ENCODE measurements around the gene DNAJC30. TPM values are rescaled to one million over a fixed set of nuclear protein-coding genes. Genes with fewer than 3 reads are reported as not detected.

The DNAJC30 gene
- polyA plus RNA-seq, 1 donor (not counting 4 experiments of a cell fraction or from before 2014, with no cell fraction given): 4.9 TPM

- no peaks in the 10 kb centered on the region for H3K36me3 ChIP-seq (ENCODE audit: control insufficient read depth in 2 of 2, extremely low read depth in 1 of 2, insufficient read depth in 2 of 2, low read length in 2 of 2)
Observed at GRCh38 chr7:73633323-73633722, 49.9 kb downstream of the DNAJC30 start.

DNA sequence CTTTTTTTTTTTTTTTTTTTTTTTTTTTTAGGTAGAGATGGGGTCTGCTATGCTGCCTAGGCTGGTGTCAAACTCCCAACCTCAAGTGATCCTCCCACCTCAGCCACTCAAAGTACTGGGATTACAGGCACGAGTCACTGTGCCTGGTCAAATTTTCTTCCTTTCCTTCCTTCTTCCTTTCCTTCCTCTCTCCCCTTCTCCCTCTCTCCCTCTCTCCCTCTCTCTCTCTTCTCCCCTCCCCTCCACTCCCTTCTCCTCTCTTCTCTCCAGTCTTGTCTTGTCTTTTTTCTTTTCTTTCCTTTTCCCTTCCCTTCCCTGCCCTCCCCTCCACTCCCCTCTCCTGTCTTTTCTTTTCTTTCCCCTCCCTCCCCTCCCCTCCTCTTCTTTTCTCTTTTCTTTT is 51.7 kb downstream of the DNAJC30 start:
- no peaks in the 10 kb centered on the region for H3K9me1 ChIP-seq (ENCODE audit: control insufficient read depth, extremely low read depth, insufficient read depth, low read length)

More at GRCh38 chr7:73633323-73633722, 49.9 kb downstream of the DNAJC30 start:
- Histone ChIP-seq H3K27ac (ENCODE audit: control insufficient read depth, insufficient read depth, low read length) (no peak overlapping the region), H3K4me3 (ENCODE audit: control insufficient read depth in 2 of 3, extremely low read depth in 1 of 3, insufficient read depth in 2 of 3, low read depth in 1 of 3, low read length in 3 of 3) (no peak overlapping the region), H3K9me3 (ENCODE audit: control insufficient read depth, low read depth, low read length) (no peaks in the 10 kb centered on the region), H3K9me1 (ENCODE audit: control insufficient read depth, extremely low read depth, insufficient read depth, low read length) (no peaks in the 10 kb centered on the region), H2AFZ (ENCODE audit: control insufficient read depth, low read length) (no peak overlapping the region), H3K9ac (ENCODE audit: control insufficient read depth, extremely low read depth, insufficient read depth, low read length) (no peak overlapping the region), H4K20me1 (ENCODE audit: control insufficient read depth, extremely low read depth, insufficient read depth, low read length) (no peaks in the 10 kb centered on the region), H3K4me1 (ENCODE audit: control insufficient read depth, extremely low read depth, insufficient read depth, low read length) (peaks cover 7% of the 10 kb centered on the region), H3K4me2 (ENCODE audit: control insufficient read depth, extremely low read depth, insufficient read depth, low read depth, low read length) (no peak overlapping the region), H3K79me2 (ENCODE audit: control insufficient read depth, insufficient read depth, low read length) (no peaks in the 10 kb centered on the region), H3K27me3 (ENCODE audit: control insufficient read depth, extremely low read depth, insufficient read depth, low read length) (peaks cover 10% of the 10 kb centered on the region)
- dilution Hi-C loops (cut with MboI; ENCODE audit: extremely low pct_ligation_motif_present, low sequenced_read_pairs): no loop called here
- TF ChIP-seq, protein P1, sequence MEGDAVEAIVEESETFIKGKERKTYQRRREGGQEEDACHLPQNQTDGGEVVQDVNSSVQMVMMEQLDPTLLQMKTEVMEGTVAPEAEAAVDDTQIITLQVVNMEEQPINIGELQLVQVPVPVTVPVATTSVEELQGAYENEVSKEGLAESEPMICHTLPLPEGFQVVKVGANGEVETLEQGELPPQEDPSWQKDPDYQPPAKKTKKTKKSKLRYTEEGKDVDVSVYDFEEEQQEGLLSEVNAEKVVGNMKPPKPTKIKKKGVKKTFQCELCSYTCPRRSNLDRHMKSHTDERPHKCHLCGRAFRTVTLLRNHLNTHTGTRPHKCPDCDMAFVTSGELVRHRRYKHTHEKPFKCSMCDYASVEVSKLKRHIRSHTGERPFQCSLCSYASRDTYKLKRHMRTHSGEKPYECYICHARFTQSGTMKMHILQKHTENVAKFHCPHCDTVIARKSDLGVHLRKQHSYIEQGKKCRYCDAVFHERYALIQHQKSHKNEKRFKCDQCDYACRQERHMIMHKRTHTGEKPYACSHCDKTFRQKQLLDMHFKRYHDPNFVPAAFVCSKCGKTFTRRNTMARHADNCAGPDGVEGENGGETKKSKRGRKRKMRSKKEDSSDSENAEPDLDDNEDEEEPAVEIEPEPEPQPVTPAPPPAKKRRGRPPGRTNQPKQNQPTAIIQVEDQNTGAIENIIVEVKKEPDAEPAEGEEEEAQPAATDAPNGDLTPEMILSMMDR (optimal IDR thresholded peaks at IDR 0.05 in 1 of 3, IDR thresholded peaks at IDR 0.05 in 1 of 3, conservative IDR thresholded peaks at IDR 0.05 in 1 of 3; ENCODE audit: extremely low read depth in 1 of 3, insufficient read depth in 2 of 3, low read length in 3 of 3): no peak
- no peak for TF ChIP-seq EZH2 (IDR thresholded peaks at IDR 0.05; ENCODE audit: low read length)
- no peak for FAIRE-seq
- DNase-seq (ENCODE audit: low read depth, low spot score): no peak

More for the DNA sequence above, 51.7 kb downstream of the DNAJC30 start:
- H3K9ac ChIP-seq (ENCODE audit: control insufficient read depth, extremely low read depth, insufficient read depth, low read length): no peak overlapping the region
- H3K27me3 ChIP-seq (ENCODE audit: control insufficient read depth, extremely low read depth, insufficient read depth, low read length): peaks cover 20% of the 10 kb centered on the region
- dilution Hi-C loops (cut with MboI; ENCODE audit: extremely low pct_ligation_motif_present, low sequenced_read_pairs): no loop called here
- TF ChIP-seq, protein P1 (optimal IDR thresholded peaks at IDR 0.05 in 1 of 3, IDR thresholded peaks at IDR 0.05 in 1 of 3, conservative IDR thresholded peaks at IDR 0.05 in 1 of 3; ENCODE audit: extremely low read depth in 1 of 3, insufficient read depth in 2 of 3, low read length in 3 of 3): no peak
- no peak for TF ChIP-seq EZH2 (IDR thresholded peaks at IDR 0.05; ENCODE audit: low read length)
- H3K79me2 ChIP-seq (ENCODE audit: control insufficient read depth, insufficient read depth, low read length): no peaks in the 10 kb centered on the region
- no peaks in the 10 kb centered on the region for H3K36me3 ChIP-seq (ENCODE audit: control insufficient read depth in 2 of 2, extremely low read depth in 1 of 2, insufficient read depth in 2 of 2, low read length in 2 of 2)
- peaks cover 6% of the 10 kb centered on the region for H3K4me1 ChIP-seq (ENCODE audit: control insufficient read depth, extremely low read depth, insufficient read depth, low read length)
- no peak overlapping the region for H3K27ac ChIP-seq (ENCODE audit: control insufficient read depth, insufficient read depth, low read length)
- FAIRE-seq (no peak), DNase-seq (ENCODE audit: low read depth, low spot score) (no peak)
- H3K4me2 ChIP-seq (ENCODE audit: control insufficient read depth, extremely low read depth, insufficient read depth, low read depth, low read length): no peak overlapping the region
- no peak overlapping the region for H2AFZ ChIP-seq (ENCODE audit: control insufficient read depth, low read length)
- H3K4me3 ChIP-seq (ENCODE audit: control insufficient read depth in 2 of 3, extremely low read depth in 1 of 3, insufficient read depth in 2 of 3, low read depth in 1 of 3, low read length in 3 of 3): no peak overlapping the region
- no peaks in the 10 kb centered on the region for H4K20me1 ChIP-seq (ENCODE audit: control insufficient read depth, extremely low read depth, insufficient read depth, low read length)
- H3K9me3 ChIP-seq (ENCODE audit: control insufficient read depth, low read depth, low read length): no peaks in the 10 kb centered on the region

Small RNA genes lying within 50 kb of the gene (small RNA-seq; reads per million reads assigned to genes)
- gene MIR4284 (ENCODE audit: insufficient read length in 3 of 3, low read depth in 3 of 3, low replicate concordance in 1 of 3) (0 to 0.50 (median 0.13) reads per million in 3 experiments), gene RN7SL265P (ENCODE audit: insufficient read length in 3 of 3, low read depth in 3 of 3, low replicate concordance in 1 of 3) (0 reads per million in 3 experiments)

Other genes starting within 250 kb of the DNAJC30 start
- 0.08 to 0.16 TPM (median 0.13 TPM) in 3 replicates for gene FZD9, start 249.7 kb downstream of the DNAJC30 start, polyA plus RNA-seq
- gene BAZ1B, start 161.2 kb downstream of the DNAJC30 start, polyA plus RNA-seq: 14.2 to 24.3 TPM (median 23.6 TPM) in 3 replicates
- 38.5 to 49.6 TPM (median 41.0 TPM) in 3 replicates for gene BCL7B, start 125.8 kb downstream of the DNAJC30 start, polyA plus RNA-seq
- 29.4 to 39.9 TPM (median 31.2 TPM) in 3 replicates for gene TBL2, start 104.9 kb downstream of the DNAJC30 start, polyA plus RNA-seq
- 0.05 to 0.14 TPM (median 0.05 TPM) in 3 replicates for gene MLXIPL, start 58.9 kb downstream of the DNAJC30 start, polyA plus RNA-seq
- 0.65 to 1.5 TPM (median 0.81 TPM) in 3 replicates for gene VPS37D, start 15.6 kb downstream of the DNAJC30 start, polyA plus RNA-seq
- 47.1 to 87.5 TPM (median 72.0 TPM) in 3 replicates for gene BUD23, start 144 bp upstream of the DNAJC30 start, polyA plus RNA-seq
- 19.4 to 37.9 TPM (median 22.4 TPM) in 3 replicates for gene STX1A, start 36.2 kb upstream of the DNAJC30 start, polyA plus RNA-seq
- 11.3 to 15.2 TPM (median 11.5 TPM) in 3 replicates for gene ABHD11, start 55.3 kb upstream of the DNAJC30 start, polyA plus RNA-seq
- gene CLDN3, start 86.8 kb upstream of the DNAJC30 start, polyA plus RNA-seq: not detected in 3 replicates
- 7.2 to 14.8 TPM (median 13.7 TPM) in 3 replicates for gene CLDN4, start 147.5 kb upstream of the DNAJC30 start, polyA plus RNA-seq
- 0.90 to 1.4 TPM (median 0.97 TPM) in 3 replicates for gene METTL27, start 159.1 kb upstream of the DNAJC30 start, polyA plus RNA-seq
- gene TMEM270, start 177.7 kb upstream of the DNAJC30 start, polyA plus RNA-seq: not detected in 3 replicates